Choroid plexus epithelial cell (primary cell): Measurements from ENCODE around the gene ZNRD2.

ENCODE experiments used
- DNase-seq: peaks from one replicate; pipeline ENCODE4 v3.0.0-alpha.2; 2010; ENCODE audit warnings: low read depth
- H3K4me3 ChIP-seq: 2 replicates; pipeline ENCODE4 v1.5.1; 2011; ENCODE audit warnings: low read depth, mild to moderate bottlenecking, control low read depth, low read length, moderate library complexity
- CTCF ChIP-seq: conservative IDR thresholded peaks from 2 replicates; pipeline ENCODE4 v1.5.1; 2011; ENCODE audit warnings: low read depth, mild to moderate bottlenecking, control low read depth, inconsistent platforms, low read length, moderate library complexity

The ZNRD2 gene

GRCh38 chr11:65535102-65535501 is 35.2 kb upstream of the ZNRD2 start:
- no peak overlapping the region for H3K4me3 ChIP-seq
- DNase-seq, result no peak
- no peak for TF ChIP-seq CTCF

DNA sequence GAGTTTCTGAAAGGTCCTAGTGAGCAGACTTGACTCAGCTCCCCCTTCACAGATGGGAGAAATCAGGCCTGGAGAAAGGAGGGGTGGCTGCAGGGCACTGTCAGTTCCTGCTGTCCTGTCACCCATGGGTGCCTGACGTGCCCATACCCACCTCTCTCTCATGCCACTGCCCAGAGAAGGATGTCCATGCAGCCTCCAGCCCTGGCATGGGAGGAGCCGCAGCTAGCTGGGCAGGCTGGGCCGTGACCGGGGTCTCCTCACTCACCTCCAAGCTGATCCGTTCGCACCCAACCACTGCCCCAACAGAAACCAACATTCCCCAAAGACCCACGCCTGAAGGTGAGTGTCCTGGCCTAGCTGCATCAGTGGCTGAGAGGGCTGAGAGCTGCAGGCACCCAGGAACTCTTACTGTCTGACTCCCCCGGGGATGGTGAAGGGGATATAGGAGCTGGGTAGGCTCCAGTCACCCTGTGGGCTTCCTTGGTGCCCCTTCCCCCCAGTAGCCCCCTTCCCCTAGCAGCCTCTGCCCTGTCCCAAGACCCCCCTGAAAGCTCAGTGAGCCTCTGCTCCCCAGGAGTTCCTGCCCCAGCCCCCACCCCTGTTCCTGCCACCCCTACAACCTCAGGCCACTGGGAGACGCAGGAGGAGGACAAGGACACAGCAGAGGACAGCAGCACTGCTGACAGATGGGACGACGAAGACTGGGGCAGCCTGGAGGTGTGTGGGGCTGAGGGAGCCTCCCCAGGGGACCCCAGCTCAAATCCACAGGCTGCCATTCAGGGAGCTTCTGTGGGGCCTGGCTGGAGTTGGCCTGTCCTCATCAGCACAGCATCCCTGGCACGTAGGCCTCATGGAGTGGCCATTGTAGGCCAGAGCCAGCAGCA is 33.6 kb upstream of the ZNRD2 start:
- no peak overlapping the region for H3K4me3 ChIP-seq
- no peak for DNase-seq
- no peak for TF ChIP-seq CTCF

DNA sequence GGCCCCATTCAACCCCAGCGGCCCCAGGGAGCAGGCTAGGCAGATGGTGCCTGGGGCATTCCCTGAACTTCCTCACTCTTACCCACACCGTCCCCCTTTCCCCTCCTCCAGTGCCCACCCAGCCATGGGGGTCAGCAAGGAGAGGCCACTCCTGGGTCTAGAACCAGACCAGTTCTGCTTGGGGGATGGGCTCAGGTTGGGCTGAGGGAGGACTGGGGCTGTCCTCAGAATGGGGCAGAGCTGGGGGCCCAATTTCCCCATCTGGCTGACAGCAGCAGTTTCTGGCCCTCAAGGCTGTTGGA is 33.0 kb upstream of the ZNRD2 start:
- TF ChIP-seq CTCF, result no peak
- DNase-seq, result no peak
- H3K4me3 ChIP-seq, result no peak overlapping the region

DNA sequence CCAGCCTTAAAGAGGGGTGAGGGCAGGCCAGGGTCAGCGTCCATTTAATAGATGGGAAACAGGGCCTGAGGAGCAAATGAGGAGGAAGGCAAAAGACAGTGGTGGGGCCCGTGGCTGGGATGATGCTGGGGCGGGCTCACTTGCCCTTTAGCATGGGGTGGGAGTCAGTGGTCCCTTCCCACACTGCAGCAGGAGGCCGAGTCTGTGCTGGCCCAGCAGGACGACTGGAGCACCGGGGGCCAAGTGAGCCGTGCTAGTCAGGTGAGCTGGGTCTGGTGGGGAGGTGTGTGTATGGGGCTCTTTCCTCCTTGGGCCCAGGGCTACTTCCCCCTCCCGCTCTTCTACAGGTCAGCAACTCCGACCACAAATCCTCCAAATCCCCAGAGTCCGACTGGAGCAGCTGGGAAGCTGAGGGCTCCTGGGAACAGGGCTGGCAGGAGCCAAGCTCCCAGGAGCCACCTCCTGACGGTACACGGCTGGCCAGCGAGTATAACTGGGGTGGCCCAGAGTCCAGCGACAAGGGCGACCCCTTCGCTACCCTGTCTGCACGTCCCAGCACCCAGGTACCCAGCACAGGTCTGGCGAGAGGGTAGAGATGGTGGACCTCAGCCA is 32.6 kb upstream of the ZNRD2 start:
- no peak overlapping the region for H3K4me3 ChIP-seq

GRCh38 chr11:65538232-65538914 is 31.9 kb upstream of the ZNRD2 start:
- TF ChIP-seq CTCF, result no peak
- H3K4me3 ChIP-seq, result no peak overlapping the region
- no peak for DNase-seq

More for the DNA sequence above, 32.6 kb upstream of the ZNRD2 start:
- DNase-seq, result no peak
- no peak for TF ChIP-seq CTCF

DNA sequence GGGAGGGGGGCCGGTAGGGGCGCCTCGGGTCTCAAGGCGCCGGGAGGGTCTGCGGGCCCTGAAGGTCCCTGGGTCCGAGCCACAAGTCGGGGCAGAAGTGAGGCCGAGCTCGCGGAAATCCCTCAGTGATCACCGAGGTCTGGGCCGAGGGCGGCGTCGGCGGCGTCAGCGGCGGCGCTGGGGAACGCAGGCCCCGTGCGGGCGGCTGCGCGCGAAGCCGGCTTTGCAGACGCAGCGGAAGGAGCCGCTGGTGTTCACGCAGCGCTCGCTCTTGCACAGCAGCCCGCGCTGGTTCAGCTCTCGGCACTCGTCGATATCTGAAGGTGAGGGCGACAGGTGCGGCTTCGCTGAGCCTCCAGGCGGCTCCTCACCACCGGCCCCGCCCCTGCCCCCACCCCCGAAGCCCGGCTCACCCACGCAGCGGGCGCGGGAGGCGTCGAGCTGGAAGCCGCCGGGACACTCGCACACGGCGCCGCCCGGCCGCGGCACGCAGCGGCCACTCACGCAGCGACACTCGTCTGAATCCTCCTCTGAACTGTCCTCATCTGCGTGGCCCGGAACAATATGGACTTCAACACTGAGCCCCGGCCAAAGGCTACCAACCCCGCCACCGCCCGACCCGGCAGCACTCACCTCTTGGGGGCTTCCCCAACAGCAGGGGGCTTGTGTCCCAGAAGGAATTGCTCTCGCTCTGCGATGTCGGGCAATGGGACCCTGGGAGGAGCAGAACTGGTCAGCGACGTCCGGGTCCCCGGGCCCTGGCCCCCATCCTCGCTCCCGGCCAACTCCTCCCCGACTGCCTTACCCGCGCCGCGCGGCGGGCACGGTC is 31.1 kb upstream of the ZNRD2 start:
- no peak overlapping the region for H3K4me3 ChIP-seq

More for the DNA sequence above, 31.1 kb upstream of the ZNRD2 start:
- no peak for DNase-seq
- no peak for TF ChIP-seq CTCF
